Measurements from ENCODE around the gene UBAP2L.
"Not testable (repeated sequence)": the region's sequence is repeated elsewhere in the genome, so short reads cannot be mapped to it uniquely, and the experiment has no call there.

Gene UBAP2L

DNA sequence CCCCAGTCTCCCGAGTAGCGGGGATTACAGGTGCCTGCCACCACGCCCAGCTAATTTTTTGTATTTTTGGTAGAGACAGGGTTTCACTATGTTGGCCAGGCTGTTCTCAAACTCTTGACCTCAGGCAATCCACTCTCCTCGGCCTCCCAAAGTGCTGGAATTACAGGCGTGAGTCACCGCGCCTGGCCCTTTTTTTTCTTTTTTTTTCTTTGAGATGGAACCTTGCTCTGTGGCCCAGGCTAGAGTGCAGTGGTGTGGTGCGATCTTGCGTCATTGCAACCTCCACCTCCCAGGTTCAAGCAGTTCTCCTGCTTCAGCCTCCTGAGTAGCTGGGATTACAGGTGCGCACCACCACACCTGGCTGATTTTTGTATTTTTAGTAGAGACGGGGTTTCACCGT, 12.4 kb downstream of the UBAP2L start:
- not testable (repeated sequence) for H3K23ac ChIP-seq (ENCODE audit: low read depth, low read length, poor library complexity); H2BK15ac ChIP-seq (ENCODE audit: low read length); DNase-seq (ENCODE audit: low spot score); H3K4ac ChIP-seq (ENCODE audit: low read length); H3K4me2 ChIP-seq (ENCODE audit: insufficient read depth, low read length, poor library complexity, severe bottlenecking); H3K9me3 ChIP-seq (replicated peaks in 1 of 2; ENCODE audit: control insufficient read depth in 2 of 2, insufficient read depth in 1 of 2, low read depth in 1 of 2, low read length in 2 of 2); H3K18ac ChIP-seq (ENCODE audit: low read length); H2BK120ac ChIP-seq (ENCODE audit: low read depth, low read length); H3K27me3 ChIP-seq (ENCODE audit: control insufficient read depth in 3 of 3, insufficient read depth in 3 of 3, low read depth in 1 of 3, low read length in 3 of 3); H3K4me3 ChIP-seq (ENCODE audit: low read length in 2 of 2); H3K9ac ChIP-seq (ENCODE audit: low read depth, low read length, poor library complexity); H4K8ac ChIP-seq (ENCODE audit: low read depth, low read length); H2AK5ac ChIP-seq (ENCODE audit: low read depth, low read length); H2BK5ac ChIP-seq (ENCODE audit: low read length); H3K4me1 ChIP-seq (ENCODE audit: control insufficient read depth in 2 of 2, insufficient read depth in 1 of 2, low read depth in 1 of 2, low read length in 2 of 2); H3K79me1 ChIP-seq (ENCODE audit: low read depth, low read length); H2AFZ ChIP-seq (ENCODE audit: low read length); H2BK12ac ChIP-seq (ENCODE audit: low read length); H3K27ac ChIP-seq (replicated peaks; ENCODE audit: low read length); H4K91ac ChIP-seq (ENCODE audit: low read depth, low read length, poor library complexity); H3K14ac ChIP-seq (ENCODE audit: low read length)
- peaks cover 50 to 100% of the 10 kb centered on the region in 2 donors for H3K36me3 ChIP-seq (replicated peaks in 1 of 2; ENCODE audit: control insufficient read depth in 2 of 2, insufficient read depth in 2 of 2, low read length in 2 of 2)
- no CpG with 5 or more reads among the region's 12 CpGs for WGBS, 2 donors (ENCODE audit: extremely low coverage in 2 of 2, insufficient read length in 2 of 2, insufficient replicate concordance in 1 of 2)

DNA sequence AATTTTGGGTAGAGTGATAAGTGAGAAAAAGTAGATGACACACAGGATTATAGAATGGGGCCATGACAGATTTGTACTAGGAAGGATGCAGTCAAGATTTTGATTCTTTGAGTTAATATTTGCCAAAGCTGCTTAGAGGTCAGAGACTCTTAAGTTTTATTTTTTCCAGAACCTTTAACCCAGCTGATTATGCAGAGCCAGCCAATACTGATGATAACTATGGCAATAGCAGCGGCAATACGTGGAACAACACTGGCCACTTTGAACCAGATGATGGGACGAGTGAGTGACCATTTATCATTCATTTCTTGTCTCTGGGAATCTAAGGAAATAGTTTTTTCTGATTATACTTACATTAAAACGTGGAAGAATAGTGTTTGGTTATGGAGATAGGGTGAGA, 16.1 kb downstream of the UBAP2L start:
- Histone ChIP-seq H3K27ac (replicated peaks; ENCODE audit: low read length) (no peak overlapping the region), H3K9me3 (replicated peaks in 1 of 2; ENCODE audit: control insufficient read depth in 2 of 2, insufficient read depth in 1 of 2, low read depth in 1 of 2, low read length in 2 of 2) (no peaks in the 10 kb centered on the region), H2BK12ac (ENCODE audit: low read length) (no peak overlapping the region), H3K4me3 (ENCODE audit: low read length in 2 of 2) (no peak overlapping the region), H2AK5ac (ENCODE audit: low read depth, low read length) (no peak overlapping the region), H3K23ac (ENCODE audit: low read depth, low read length, poor library complexity) (no peak overlapping the region), H3K4ac (ENCODE audit: low read length) (no peak overlapping the region), H2BK120ac (ENCODE audit: low read depth, low read length) (no peak overlapping the region), H3K18ac (ENCODE audit: low read length) (no peak overlapping the region), H3K27me3 (ENCODE audit: control insufficient read depth in 3 of 3, insufficient read depth in 3 of 3, low read depth in 1 of 3, low read length in 3 of 3) (no peaks in the 10 kb centered on the region), H2BK5ac (ENCODE audit: low read length) (no peak overlapping the region), H3K14ac (ENCODE audit: low read length) (no peak overlapping the region), H2BK15ac (ENCODE audit: low read length) (no peak overlapping the region), H4K8ac (ENCODE audit: low read depth, low read length) (no peak overlapping the region), H3K9ac (ENCODE audit: low read depth, low read length, poor library complexity) (no peak overlapping the region), H4K91ac (ENCODE audit: low read depth, low read length, poor library complexity) (no peak overlapping the region), H2AFZ (ENCODE audit: low read length) (no peak overlapping the region), H3K79me1 (ENCODE audit: low read depth, low read length) (peaks cover 7% of the 10 kb centered on the region), H3K36me3 (replicated peaks in 1 of 2; ENCODE audit: control insufficient read depth in 2 of 2, insufficient read depth in 2 of 2, low read length in 2 of 2) (peaks cover 35 to 98% of the 10 kb centered on the region in 2 donors), H3K4me2 (ENCODE audit: insufficient read depth, low read length, poor library complexity, severe bottlenecking) (no peak overlapping the region), H3K4me1 (ENCODE audit: control insufficient read depth in 2 of 2, insufficient read depth in 1 of 2, low read depth in 1 of 2, low read length in 2 of 2) (no peaks in the 10 kb centered on the region)
- no peak for DNase-seq (ENCODE audit: low spot score)
- 100% methylated on average over 1 of the region's 4 CpGs; no CpG with 5 or more reads in 1 of the 2 donors for WGBS, 2 donors (ENCODE audit: extremely low coverage in 2 of 2, insufficient read length in 2 of 2, insufficient replicate concordance in 1 of 2)

GRCh38 chr1:154237435-154237834, 16.7 kb downstream of the UBAP2L start:
- Histone ChIP-seq H3K27me3 (ENCODE audit: control insufficient read depth in 3 of 3, insufficient read depth in 3 of 3, low read depth in 1 of 3, low read length in 3 of 3) (no peaks in the 10 kb centered on the region), H3K14ac (ENCODE audit: low read length) (no peak overlapping the region), H3K4me2 (ENCODE audit: insufficient read depth, low read length, poor library complexity, severe bottlenecking) (no peak overlapping the region), H3K36me3 (replicated peaks in 1 of 2; ENCODE audit: control insufficient read depth in 2 of 2, insufficient read depth in 2 of 2, low read length in 2 of 2) (peaks cover 38 to 98% of the 10 kb centered on the region in 2 donors), H4K91ac (ENCODE audit: low read depth, low read length, poor library complexity) (no peak overlapping the region), H3K23ac (ENCODE audit: low read depth, low read length, poor library complexity) (no peak overlapping the region), H2AFZ (ENCODE audit: low read length) (no peak overlapping the region), H3K4me3 (ENCODE audit: low read length in 2 of 2) (no peak overlapping the region), H4K8ac (ENCODE audit: low read depth, low read length) (no peak overlapping the region), H3K9ac (ENCODE audit: low read depth, low read length, poor library complexity) (no peak overlapping the region), H2AK5ac (ENCODE audit: low read depth, low read length) (no peak overlapping the region), H2BK5ac (ENCODE audit: low read length) (no peak overlapping the region), H3K9me3 (replicated peaks in 1 of 2; ENCODE audit: control insufficient read depth in 2 of 2, insufficient read depth in 1 of 2, low read depth in 1 of 2, low read length in 2 of 2) (no peaks in the 10 kb centered on the region), H3K18ac (ENCODE audit: low read length) (no peak overlapping the region), H3K4me1 (ENCODE audit: control insufficient read depth in 2 of 2, insufficient read depth in 1 of 2, low read depth in 1 of 2, low read length in 2 of 2) (no peaks in the 10 kb centered on the region), H3K27ac (replicated peaks; ENCODE audit: low read length) (no peak overlapping the region), H3K79me1 (ENCODE audit: low read depth, low read length) (peaks cover 7% of the 10 kb centered on the region), H2BK12ac (ENCODE audit: low read length) (no peak overlapping the region), H3K4ac (ENCODE audit: low read length) (no peak overlapping the region), H2BK15ac (ENCODE audit: low read length) (no peak overlapping the region), H2BK120ac (ENCODE audit: low read depth, low read length) (no peak overlapping the region)
- WGBS, 2 donors (ENCODE audit: extremely low coverage in 2 of 2, insufficient read length in 2 of 2, insufficient replicate concordance in 1 of 2) = no CpG with 5 or more reads among the region's 2 CpGs
- DNase-seq (ENCODE audit: low spot score) = no peak

DNA sequence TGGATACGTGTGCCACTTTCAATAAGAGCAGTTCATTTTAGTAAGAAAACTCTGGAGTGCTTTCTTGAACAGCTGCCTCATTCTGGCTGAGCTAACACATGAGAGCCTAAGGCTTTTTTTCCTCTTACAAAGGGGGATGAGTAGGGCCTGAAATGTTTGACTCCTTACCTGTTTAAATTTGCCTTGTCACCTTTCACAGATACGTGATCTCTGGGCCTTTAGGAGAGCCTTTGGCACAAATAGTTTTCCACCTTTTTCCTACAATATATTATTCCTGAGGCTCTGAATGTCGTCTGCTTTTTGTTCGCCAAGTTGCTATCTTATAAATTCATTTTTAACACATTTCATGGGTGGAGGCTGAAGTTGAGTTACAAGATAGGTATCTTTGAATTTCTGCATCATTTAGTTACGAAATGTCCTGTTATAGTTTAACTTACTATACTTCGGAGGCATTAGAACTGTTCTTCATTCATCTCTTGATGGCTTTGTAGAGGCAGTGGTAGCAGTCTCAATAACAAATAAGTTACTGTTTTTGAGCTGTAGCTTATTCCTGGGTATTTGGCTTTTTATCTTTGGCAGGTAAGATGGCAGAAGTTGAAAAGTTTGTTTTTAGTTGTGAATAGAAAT, 17.2 kb downstream of the UBAP2L start:
- Histone ChIP-seq H2AFZ (ENCODE audit: low read length) (no peak overlapping the region), H3K4me2 (ENCODE audit: insufficient read depth, low read length, poor library complexity, severe bottlenecking) (no peak overlapping the region), H4K8ac (ENCODE audit: low read depth, low read length) (no peak overlapping the region), H2AK5ac (ENCODE audit: low read depth, low read length) (no peak overlapping the region), H3K4me3 (ENCODE audit: low read length in 2 of 2) (no peak overlapping the region), H3K27ac (replicated peaks; ENCODE audit: low read length) (no peak overlapping the region), H3K14ac (ENCODE audit: low read length) (no peak overlapping the region), H3K4ac (ENCODE audit: low read length) (no peak overlapping the region), H3K4me1 (ENCODE audit: control insufficient read depth in 2 of 2, insufficient read depth in 1 of 2, low read depth in 1 of 2, low read length in 2 of 2) (no peaks in the 10 kb centered on the region), H2BK5ac (ENCODE audit: low read length) (no peak overlapping the region), H3K9me3 (replicated peaks in 1 of 2; ENCODE audit: control insufficient read depth in 2 of 2, insufficient read depth in 1 of 2, low read depth in 1 of 2, low read length in 2 of 2) (no peaks in the 10 kb centered on the region), H3K23ac (ENCODE audit: low read depth, low read length, poor library complexity) (no peak overlapping the region), H2BK120ac (ENCODE audit: low read depth, low read length) (no peak overlapping the region), H3K18ac (ENCODE audit: low read length) (no peak overlapping the region), H3K9ac (ENCODE audit: low read depth, low read length, poor library complexity) (no peak overlapping the region), H2BK15ac (ENCODE audit: low read length) (no peak overlapping the region), H4K91ac (ENCODE audit: low read depth, low read length, poor library complexity) (no peak overlapping the region), H3K27me3 (ENCODE audit: control insufficient read depth in 3 of 3, insufficient read depth in 3 of 3, low read depth in 1 of 3, low read length in 3 of 3) (no peaks in the 10 kb centered on the region), H3K79me1 (ENCODE audit: low read depth, low read length) (peaks cover 7% of the 10 kb centered on the region), H3K36me3 (replicated peaks in 1 of 2; ENCODE audit: control insufficient read depth in 2 of 2, insufficient read depth in 2 of 2, low read length in 2 of 2) (peaks cover 38 to 98% of the 10 kb centered on the region in 2 donors), H2BK12ac (ENCODE audit: low read length) (no peak overlapping the region)
- DNase-seq (ENCODE audit: low spot score) = no peak
- WGBS, 2 donors (ENCODE audit: extremely low coverage in 2 of 2, insufficient read length in 2 of 2, insufficient replicate concordance in 1 of 2) = no CpG with 5 or more reads among the region's 6 CpGs

Measured in neuronal stem cell (in vitro differentiated cells).